ENCODE results near the gene ZNF516.

ZNF516 gene

GRCh38 chr18:76479351-76480238 lies 15.4 kb downstream of the ZNF516 start (continued):
- TF ChIP-seq ZIC2 (tag by site-specific recombination; IDR thresholded peaks at IDR 0.05), result no peak

- Histone ChIP-seq H3K4me1 (ENCODE audit: control insufficient read depth, insufficient read depth, low read length) (peaks cover 34% of the 10 kb centered on the region), H3K27ac (ENCODE audit: extremely low read depth, low read depth, low read length) (no peak overlapping the region), H3K9me3 (ENCODE audit: control insufficient read depth, insufficient read depth, low read depth, low read length) (no peaks in the 10 kb centered on the region), H3K4me3 (ENCODE audit: low read depth, low read length) (peak overlapping the region; percentile 6), H3K36me3 (ENCODE audit: control insufficient read depth in 2 of 2, insufficient read depth in 1 of 2, low read length in 2 of 2) (peaks cover 0 to 5% of the 10 kb centered on the region in 2 experiments; a peak in 1 of 3 replicates)
- CTCF ChIA-PET, result interaction anchor here (0.8 to 2.5 kb wide), 2 partner anchors 33 to 78 kb away, joined by 3 to 6 read pairs; no protein-coding TSS in a partner anchor
- POLR2A ChIA-PET, result no interaction called here
- peak; percentile 71 for TF ChIP-seq REST (tag by site-specific recombination; IDR thresholded peaks at IDR 0.05)
- TF ChIP-seq CTCF (tag by site-specific recombination; IDR thresholded peaks at IDR 0.05), result no peak
- TF ChIP-seq ZNF658 (tag by site-specific recombination; IDR thresholded peaks at IDR 0.05), result no peak
- no peak for TF ChIP-seq FEZF1 (tag by site-specific recombination; IDR thresholded peaks at IDR 0.05)
- no peak for TF ChIP-seq ZFP41 (tag by site-specific recombination; IDR thresholded peaks at IDR 0.05; ENCODE audit: borderline replicate concordance)
- TF ChIP-seq SCRT2 (tag by site-specific recombination; IDR thresholded peaks at IDR 0.05), result peak; percentile 77
- TF ChIP-seq ZNF776 (tag by site-specific recombination; IDR thresholded peaks at IDR 0.05; ENCODE audit: borderline replicate concordance), result no peak
- no peak for TF ChIP-seq ZNF121 (tag by site-specific recombination; IDR thresholded peaks at IDR 0.05)
- TF ChIP-seq ZNF274 (IDR thresholded peaks at IDR 0.05; ENCODE audit: low read length), result no peak
- no peak for TF ChIP-seq ZNF274 (tag by site-specific recombination; IDR thresholded peaks at IDR 0.05; ENCODE audit: borderline replicate concordance)
- TF ChIP-seq OSR2 (tag by site-specific recombination; IDR thresholded peaks at IDR 0.05), result no peak
- no peak for TF ChIP-seq YY2 (tag by site-specific recombination; IDR thresholded peaks at IDR 0.05)
- no peak for TF ChIP-seq EGR2 (tag by site-specific recombination; IDR thresholded peaks at IDR 0.05; ENCODE audit: low read depth)
- no peak for TF ChIP-seq ZNF843 (tag by site-specific recombination; IDR thresholded peaks at IDR 0.05)
- TF ChIP-seq PRDM6 (tag by site-specific recombination; IDR thresholded peaks at IDR 0.05), result peak; percentile 59; the same call in 1 of the 2 replicates
- TF ChIP-seq TRIM28 (IDR thresholded peaks at IDR 0.05; ENCODE audit: borderline replicate concordance, low read length), result no peak
- TF ChIP-seq ZNF629 (tag by site-specific recombination; IDR thresholded peaks at IDR 0.05), result 0 out of 2 replicates have a peak, but pooled peaks have one; percentile 25
- no peak for TF ChIP-seq ZNF394 (tag by site-specific recombination; IDR thresholded peaks at IDR 0.05; ENCODE audit: borderline replicate concordance)
- TF ChIP-seq ZBTB17 (tag by site-specific recombination; IDR thresholded peaks at IDR 0.05), result no peak
- no peak for TF ChIP-seq GLI2 (tag by site-specific recombination; IDR thresholded peaks at IDR 0.05; ENCODE audit: borderline replicate concordance, low read depth)
- no peak for TF ChIP-seq ZNF670 (tag by site-specific recombination; IDR thresholded peaks at IDR 0.05; ENCODE audit: low read depth)
- TF ChIP-seq ZSCAN30 (tag by site-specific recombination; IDR thresholded peaks at IDR 0.05), result no peak
Observed at GRCh38 chr18:76476665-76477561, 18.1 kb downstream of the ZNF516 start.

Measured in HEK293 (cell line).